Endothelial cell of umbilical vein (primary cell): ENCODE measurements around the gene CDC5L. TPM values are rescaled to one million over a fixed set of nuclear protein-coding genes. Genes with fewer than 3 reads are reported as not detected.

Experiments
- BruUV-seq: library from RNA; stranded (reverse); fragments of 400-500 nt; replicated peaks from 2 replicates; lab custom pipeline; 2021; lab: Mats Ljungman, UMichigan
- CTCF ChIA-PET: fragments of 300-600, 350-600 bp; sonication (Branson Sonifier 250); formaldehyde crosslinking; loops from one replicate; lab custom pipeline; 2021; ENCODE audit warnings: antibody characterized with exemption, inconsistent platforms; lab: Charles Lee
- POLR2A ChIA-PET: fragments of 300-600, 350-600 bp; sonication (Branson Sonifier 250); formaldehyde crosslinking; loops from one replicate; lab custom pipeline; 2021; ENCODE audit warnings: antibody characterized with exemption, inconsistent platforms; lab: Charles Lee
- DNase-seq: peaks from one replicate; pipeline ENCODE4 v3.0.0-alpha.2; 2011; ENCODE audit warnings: low read depth, low spot score
- FAIRE-seq: peaks from 2 replicates; lab custom pipeline; 2011; peaks lifted over from hg19 to GRCh38; lab: Jason Lieb, UNC
- H2AFZ ChIP-seq: 2 replicates; pipeline ENCODE4 v1.6.0; 2012; ENCODE audit warnings: low read depth, low read length, control low read depth, inconsistent platforms
- H3K27ac ChIP-seq: 2 replicates; pipeline ENCODE4 v1.5.1; 2011; ENCODE audit warnings: low read depth, mild to moderate bottlenecking, control low read depth, low read length, moderate library complexity; ENCODE audit not compliant: insufficient read depth
- H3K27me3 ChIP-seq, 2 experiments: 2 replicates each; pipeline versions ENCODE4 v1.6.0 to v1.6.1; 2011; ENCODE audit warnings: low read length in 2 of 2, mixed read lengths in 1 of 2; ENCODE audit not compliant: control insufficient read depth in 2 of 2, insufficient read depth in 2 of 2
- H3K36me3 ChIP-seq, 2 experiments: 2 replicates in 1 of 2; 3 replicates in 1 of 2; pipeline ENCODE4 v1.5.1; 2011; ENCODE audit warnings: low read length in 2 of 2, mild to moderate bottlenecking in 1 of 2, moderate library complexity in 1 of 2; ENCODE audit not compliant: control insufficient read depth in 2 of 2, insufficient read depth in 2 of 2; ENCODE audit errors: extremely low read depth in 1 of 2
- H3K4me1 ChIP-seq: 3 replicates; pipeline ENCODE4 v1.5.1; 2011; ENCODE audit warnings: mild to moderate bottlenecking, low read length; ENCODE audit not compliant: control insufficient read depth, insufficient read depth; ENCODE audit errors: extremely low read depth
- H3K4me2 ChIP-seq: 2 replicates; pipeline ENCODE4 v1.6.1; 2011; ENCODE audit warnings: low read length, control low read depth, mixed read lengths; ENCODE audit not compliant: insufficient read depth
- H3K4me3 ChIP-seq, 3 experiments: fragments of 200-600 bp in 1 of 3; sonication (generic), shearing (Covaris generic) in 1 of 3; replicated peaks in 1 of 3; 2 replicates each; pipeline ENCODE4 v1.5.1; 2011 to 2016; ENCODE audit warnings: control low read depth in 3 of 3, low read length in 3 of 3, mild to moderate bottlenecking in 2 of 3, inconsistent platforms in 1 of 3, low read depth in 1 of 3, moderate library complexity in 1 of 3; ENCODE audit not compliant: insufficient read depth in 1 of 3
- H3K79me2 ChIP-seq: 2 replicates; pipeline ENCODE4 v1.6.0; 2012; ENCODE audit warnings: low read length, inconsistent platforms; ENCODE audit not compliant: control insufficient read depth, insufficient read depth
- H3K9ac ChIP-seq: replicated peaks from 2 replicates; pipeline ENCODE3; 2011; ENCODE audit warnings: low read length, control low read depth; ENCODE audit not compliant: insufficient read depth; ENCODE audit errors: extremely low read depth
- H3K9me1 ChIP-seq: replicated peaks from 3 replicates; pipeline ENCODE4 v1.6.0; 2011; ENCODE audit warnings: mild to moderate bottlenecking, low read length; ENCODE audit not compliant: control insufficient read depth, insufficient read depth; ENCODE audit errors: extremely low read depth
- H3K9me3 ChIP-seq: replicated peaks from 2 replicates; pipeline ENCODE4 v1.5.1; 2012; ENCODE audit warnings: low read length, inconsistent platforms; ENCODE audit not compliant: control insufficient read depth, insufficient read depth
- H4K20me1 ChIP-seq: replicated peaks from 2 replicates; pipeline ENCODE3; 2011; ENCODE audit warnings: mild to moderate bottlenecking, low read length; ENCODE audit not compliant: control insufficient read depth, insufficient read depth; ENCODE audit errors: extremely low read depth
- CTCF ChIP-seq, 2 donors: IDR thresholded peaks; 1 replicate in 1 of 2; 2 replicates in 1 of 2; pipeline ENCODE4 v1.5.1; 2011; ENCODE audit warnings: low read length in 2 of 2, mild to moderate bottlenecking in 2 of 2, moderate library complexity in 2 of 2, control low read depth in 1 of 2, inconsistent platforms in 1 of 2, low read depth in 1 of 2; ENCODE audit not compliant: insufficient read depth in 1 of 2; ENCODE audit errors: extremely low read depth in 1 of 2
- EZH2 ChIP-seq: IDR thresholded peaks from 2 replicates; pipeline ENCODE4 v1.6.1; 2012; ENCODE audit warnings: borderline replicate concordance, low read depth, mild to moderate bottlenecking, moderate library complexity, low read length, inconsistent platforms; ENCODE audit not compliant: severe bottlenecking
- FOS ChIP-seq: IDR thresholded peaks from 2 replicates; pipeline ENCODE4 v1.6.1; 2011; ENCODE audit warnings: mild to moderate bottlenecking, low read length, moderate library complexity, borderline replicate concordance; ENCODE audit not compliant: insufficient read depth
- GATA2 ChIP-seq: IDR thresholded peaks from 2 replicates; pipeline ENCODE4 v1.7.0; 2011; ENCODE audit warnings: low read depth, mild to moderate bottlenecking, moderate library complexity, mixed read lengths, low read length; ENCODE audit not compliant: insufficient read length, insufficient read depth
- JUN ChIP-seq: IDR thresholded peaks from 2 replicates; pipeline ENCODE4 v1.6.1; 2011; ENCODE audit warnings: borderline replicate concordance, low read depth; ENCODE audit not compliant: insufficient read length, insufficient read depth
- MYC ChIP-seq: IDR thresholded peaks from one replicate; pipeline ENCODE4 v1.6.1; 2011; ENCODE audit warnings: mild to moderate bottlenecking, low read depth, low read length
- POLR2A ChIP-seq: IDR thresholded peaks from 2 replicates; pipeline ENCODE4 v1.6.1; 2012; ENCODE audit warnings: low read depth, mild to moderate bottlenecking, control low read depth, low read length
- POLR2AphosphoS5 ChIP-seq: IDR thresholded peaks from 2 replicates; pipeline ENCODE4 v1.6.1; 2012; ENCODE audit warnings: low read depth, mild to moderate bottlenecking, control low read depth, low read length, moderate library complexity; ENCODE audit not compliant: insufficient read depth
- dilution Hi-C: fragments of 300-500 bp; cut with MboI; formaldehyde crosslinking; loops from one replicate; pipeline ENCODE4 v1.15.0; 2019; ENCODE audit warnings: low sequenced_read_pairs; ENCODE audit not compliant: extremely low pct_ligation_motif_present
- intact Hi-C: fragments of 100-400 bp; cut with micrococcal nuclease; formaldehyde crosslinking; loops from one replicate; pipeline ENCODE4 v1.10.0; 2022
- polyA plus RNA-seq, 4 experiments: library from polyadenylated mRNA; depleted of rRNA in 3 of 4; stranded (reverse) in 3 of 4; unstranded in 1 of 4; fragments of >200 nt; gene quantifications; 2 replicates each; pipeline versions ENCODE4 v1.2.1 to v1.2.3, GENCODE V29; 2011 to 2012; ENCODE audit warnings: missing spikeins in 1 of 4
- total RNA-seq: library from RNA; stranded (reverse); gene quantifications from 2 replicates; pipeline ENCODE4 v1.2.3, GENCODE V29; 2021
- TF ChIP-seq, protein P1 (sequence below): IDR thresholded peaks from 2 replicates; pipeline ENCODE4 v1.6.1; 2011; ENCODE audit not compliant: insufficient read depth, insufficient read length

Gene CDC5L
- total and polyA plus RNA-seq, 2 donors (not counting 3 experiments of a cell fraction or from before 2014, with no cell fraction given), result 6.9 to 24.6 TPM

DNA sequence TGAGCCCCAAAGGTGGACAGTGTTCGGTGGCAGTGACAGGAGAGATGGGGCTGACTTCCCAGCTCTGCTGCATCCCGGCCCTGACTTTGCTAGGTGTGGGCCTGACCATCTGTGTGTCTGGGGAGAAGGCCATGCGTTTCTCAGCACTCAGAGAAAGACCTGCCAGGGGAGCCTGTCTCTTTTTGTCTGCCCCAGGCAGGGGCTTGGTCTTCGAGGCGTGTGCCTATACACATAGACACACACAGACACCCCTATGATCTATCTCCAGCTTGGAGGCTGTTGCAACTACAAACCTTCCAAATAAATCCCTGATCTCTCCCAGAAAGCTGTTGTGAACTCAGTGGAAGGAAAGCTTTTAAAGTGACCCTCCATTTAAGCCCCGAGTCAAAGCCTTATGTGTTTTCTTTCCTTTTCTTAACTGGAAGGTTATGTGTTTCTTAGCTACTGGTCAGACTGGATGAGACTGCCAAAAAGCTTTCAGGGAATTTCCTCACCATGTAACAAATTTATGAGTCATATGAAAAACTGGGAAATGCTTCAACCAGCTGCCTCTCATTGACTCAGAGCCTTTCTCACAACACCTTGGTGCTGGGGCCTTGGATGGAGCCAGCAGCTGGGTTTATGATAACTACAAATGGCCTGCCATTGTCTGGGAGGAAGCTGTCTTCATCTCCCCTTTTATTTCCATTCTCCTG lies 102.6 kb downstream of the CDC5L start:
- Histone ChIP-seq H3K27me3 (no peaks in the 10 kb centered on the region), H3K4me2 (peak overlapping the region; percentile 64), H3K4me3 (peak overlapping the region in 1 of 3 experiments; percentile 39), H2AFZ (peak overlapping the region; percentile 91), H4K20me1 (no peaks in the 10 kb centered on the region), H3K36me3 (no peaks in the 10 kb centered on the region), H3K27ac (peak overlapping the region; percentile 94), H3K9ac (peak overlapping the region; percentile 68), H3K9me1 (no peaks in the 10 kb centered on the region), H3K79me2 (no peaks in the 10 kb centered on the region), H3K9me3 (no peaks in the 10 kb centered on the region), H3K4me1 (peaks cover 22% of the 10 kb centered on the region)
- POLR2A ChIA-PET, result no interaction called here
- DNase-seq, result peak; percentile 97
- CTCF ChIA-PET, result interaction anchor here (0.9 to 7.8 kb wide), 7 partner anchors 13 to 166 kb away, joined by 3 to 110 read pairs (median 4); no protein-coding TSS in a partner anchor
- TSS peak; percentile 98 for BruUV-seq
- TF ChIP-seq EZH2 (no peak), POLR2AphosphoS5 (peak; percentile 65), CTCF (IDR thresholded peaks at IDR 0.05; ENCODE audit: extremely low read depth in 1 of 2, insufficient read depth in 1 of 2, low read depth in 1 of 2, low read length in 2 of 2) (no peak), MYC (no peak), JUN (peak; percentile 84), FOS (peak; percentile 96), POLR2A (no peak), GATA2 (peak; percentile 11)
- TF ChIP-seq, protein P1, sequence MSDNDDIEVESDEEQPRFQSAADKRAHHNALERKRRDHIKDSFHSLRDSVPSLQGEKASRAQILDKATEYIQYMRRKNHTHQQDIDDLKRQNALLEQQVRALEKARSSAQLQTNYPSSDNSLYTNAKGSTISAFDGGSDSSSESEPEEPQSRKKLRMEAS, result no peak
- dilution Hi-C loops, result no loop called here
- FAIRE-seq, result peak; percentile 100
- intact Hi-C loops, result no loop called here
